ENCODE data around the gene TSN. TPM values are rescaled to one million over a fixed set of nuclear protein-coding genes. Genes with fewer than 3 reads are reported as not detected.

TSN gene
- polyA plus RNA-seq, 1 donor (not counting 4 experiments of a cell fraction or from before 2014, with no cell fraction given) = 78.4 TPM

DNA sequence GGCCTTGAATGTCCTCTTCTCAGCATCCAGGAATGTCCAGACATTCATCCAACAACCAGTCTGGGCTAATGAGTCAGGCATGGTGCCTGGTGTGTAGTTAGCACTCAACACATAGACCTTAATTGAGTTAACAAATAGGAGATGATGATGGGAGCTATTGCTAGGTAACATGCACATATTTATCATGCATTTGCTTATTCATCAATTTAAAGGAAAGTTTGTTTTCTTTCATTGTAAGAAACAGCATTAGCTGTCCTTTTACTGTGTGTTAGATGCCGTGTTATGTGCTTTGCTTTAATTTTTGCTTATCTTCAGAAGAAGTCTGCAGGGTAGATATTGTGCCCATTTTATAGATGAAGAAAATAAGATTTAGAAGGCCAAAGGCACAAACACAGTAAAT lies 43.2 kb downstream of the TSN start:
- FAIRE-seq (no peak), DNase-seq (ENCODE audit: low read depth, low spot score) (no peak)
- TF ChIP-seq EZH2 (IDR thresholded peaks at IDR 0.05; ENCODE audit: low read length) = no peak
- TF ChIP-seq, protein P1, sequence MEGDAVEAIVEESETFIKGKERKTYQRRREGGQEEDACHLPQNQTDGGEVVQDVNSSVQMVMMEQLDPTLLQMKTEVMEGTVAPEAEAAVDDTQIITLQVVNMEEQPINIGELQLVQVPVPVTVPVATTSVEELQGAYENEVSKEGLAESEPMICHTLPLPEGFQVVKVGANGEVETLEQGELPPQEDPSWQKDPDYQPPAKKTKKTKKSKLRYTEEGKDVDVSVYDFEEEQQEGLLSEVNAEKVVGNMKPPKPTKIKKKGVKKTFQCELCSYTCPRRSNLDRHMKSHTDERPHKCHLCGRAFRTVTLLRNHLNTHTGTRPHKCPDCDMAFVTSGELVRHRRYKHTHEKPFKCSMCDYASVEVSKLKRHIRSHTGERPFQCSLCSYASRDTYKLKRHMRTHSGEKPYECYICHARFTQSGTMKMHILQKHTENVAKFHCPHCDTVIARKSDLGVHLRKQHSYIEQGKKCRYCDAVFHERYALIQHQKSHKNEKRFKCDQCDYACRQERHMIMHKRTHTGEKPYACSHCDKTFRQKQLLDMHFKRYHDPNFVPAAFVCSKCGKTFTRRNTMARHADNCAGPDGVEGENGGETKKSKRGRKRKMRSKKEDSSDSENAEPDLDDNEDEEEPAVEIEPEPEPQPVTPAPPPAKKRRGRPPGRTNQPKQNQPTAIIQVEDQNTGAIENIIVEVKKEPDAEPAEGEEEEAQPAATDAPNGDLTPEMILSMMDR (optimal IDR thresholded peaks at IDR 0.05 in 1 of 3, IDR thresholded peaks at IDR 0.05 in 1 of 3, conservative IDR thresholded peaks at IDR 0.05 in 1 of 3; ENCODE audit: extremely low read depth in 1 of 3, insufficient read depth in 2 of 3, low read length in 3 of 3) = no peak
- H3K9ac ChIP-seq (ENCODE audit: control insufficient read depth, extremely low read depth, insufficient read depth, low read length) = no peak overlapping the region
- no peaks in the 10 kb centered on the region for H3K27me3 ChIP-seq (ENCODE audit: control insufficient read depth, extremely low read depth, insufficient read depth, low read length)
- H3K4me1 ChIP-seq (ENCODE audit: control insufficient read depth, extremely low read depth, insufficient read depth, low read length) = no peaks in the 10 kb centered on the region
- H3K9me3 ChIP-seq (ENCODE audit: control insufficient read depth, low read depth, low read length) = no peaks in the 10 kb centered on the region
- H3K4me2 ChIP-seq (ENCODE audit: control insufficient read depth, extremely low read depth, insufficient read depth, low read depth, low read length) = no peak overlapping the region
- no peak overlapping the region for H3K4me3 ChIP-seq (ENCODE audit: control insufficient read depth in 2 of 3, extremely low read depth in 1 of 3, insufficient read depth in 2 of 3, low read depth in 1 of 3, low read length in 3 of 3)
- no peaks in the 10 kb centered on the region for H3K9me1 ChIP-seq (ENCODE audit: control insufficient read depth, extremely low read depth, insufficient read depth, low read length)
- H3K27ac ChIP-seq (ENCODE audit: control insufficient read depth, insufficient read depth, low read length) = no peak overlapping the region
- no peak overlapping the region for H2AFZ ChIP-seq (ENCODE audit: control insufficient read depth, low read length)
- H3K79me2 ChIP-seq (ENCODE audit: control insufficient read depth, insufficient read depth, low read length) = no peaks in the 10 kb centered on the region
- H3K36me3 ChIP-seq (ENCODE audit: control insufficient read depth in 2 of 2, extremely low read depth in 1 of 2, insufficient read depth in 2 of 2, low read length in 2 of 2) = no peaks in the 10 kb centered on the region
- dilution Hi-C loops (cut with MboI; ENCODE audit: extremely low pct_ligation_motif_present, low sequenced_read_pairs) = no loop called here
- no peaks in the 10 kb centered on the region for H4K20me1 ChIP-seq (ENCODE audit: control insufficient read depth, extremely low read depth, insufficient read depth, low read length)

DNA sequence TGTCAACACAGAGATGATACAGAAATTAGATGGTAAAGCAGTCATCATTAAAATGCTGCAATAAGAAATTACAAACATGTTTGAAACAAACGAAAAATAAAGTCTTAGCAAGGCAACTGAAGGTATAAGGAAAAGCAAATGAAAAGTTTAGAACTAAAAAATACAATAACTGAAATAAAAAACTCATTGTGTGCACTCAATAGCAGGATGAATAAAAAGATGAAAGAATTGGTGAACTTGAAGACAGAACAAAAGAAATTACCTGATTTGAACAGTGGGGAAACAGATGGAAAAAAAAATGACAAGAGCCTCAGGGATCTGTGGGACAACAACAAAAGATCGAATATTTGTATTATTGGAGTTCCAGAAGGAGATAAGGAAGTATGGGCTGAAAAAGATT lies 46.5 kb downstream of the TSN start:
- FAIRE-seq (no peak), DNase-seq (ENCODE audit: low read depth, low spot score) (no peak)
- TF ChIP-seq EZH2 (IDR thresholded peaks at IDR 0.05; ENCODE audit: low read length) = no peak
- TF ChIP-seq, protein P1 (optimal IDR thresholded peaks at IDR 0.05 in 1 of 3, IDR thresholded peaks at IDR 0.05 in 1 of 3, conservative IDR thresholded peaks at IDR 0.05 in 1 of 3; ENCODE audit: extremely low read depth in 1 of 3, insufficient read depth in 2 of 3, low read length in 3 of 3) = no peak
- H3K4me2 ChIP-seq (ENCODE audit: control insufficient read depth, extremely low read depth, insufficient read depth, low read depth, low read length) = no peak overlapping the region
- dilution Hi-C loops (cut with MboI; ENCODE audit: extremely low pct_ligation_motif_present, low sequenced_read_pairs) = no loop called here
- H3K36me3 ChIP-seq (ENCODE audit: control insufficient read depth in 2 of 2, extremely low read depth in 1 of 2, insufficient read depth in 2 of 2, low read length in 2 of 2) = no peaks in the 10 kb centered on the region
- no peak overlapping the region for H2AFZ ChIP-seq (ENCODE audit: control insufficient read depth, low read length)
- no peaks in the 10 kb centered on the region for H3K79me2 ChIP-seq (ENCODE audit: control insufficient read depth, insufficient read depth, low read length)
- no peak overlapping the region for H3K27ac ChIP-seq (ENCODE audit: control insufficient read depth, insufficient read depth, low read length)
- H3K9me3 ChIP-seq (ENCODE audit: control insufficient read depth, low read depth, low read length) = no peaks in the 10 kb centered on the region
- H3K27me3 ChIP-seq (ENCODE audit: control insufficient read depth, extremely low read depth, insufficient read depth, low read length) = no peaks in the 10 kb centered on the region
- no peak overlapping the region for H3K4me3 ChIP-seq (ENCODE audit: control insufficient read depth in 2 of 3, extremely low read depth in 1 of 3, insufficient read depth in 2 of 3, low read depth in 1 of 3, low read length in 3 of 3)
- no peaks in the 10 kb centered on the region for H4K20me1 ChIP-seq (ENCODE audit: control insufficient read depth, extremely low read depth, insufficient read depth, low read length)
- H3K9me1 ChIP-seq (ENCODE audit: control insufficient read depth, extremely low read depth, insufficient read depth, low read length) = no peaks in the 10 kb centered on the region
- no peak overlapping the region for H3K9ac ChIP-seq (ENCODE audit: control insufficient read depth, extremely low read depth, insufficient read depth, low read length)
- no peaks in the 10 kb centered on the region for H3K4me1 ChIP-seq (ENCODE audit: control insufficient read depth, extremely low read depth, insufficient read depth, low read length)

Data from keratinocyte (primary cell).